OCI-LY7 (cell line): ENCODE results near the gene ZNF628. TPM values are rescaled to one million over a fixed set of nuclear protein-coding genes. Genes with fewer than 3 reads are reported as not detected.

ENCODE experiments used
- BruUV-seq: library from RNA; stranded (reverse); fragments of 400-500 nt; replicated peaks from 2 replicates; lab custom pipeline; 2021; lab: Mats Ljungman, UMichigan
- CTCF ChIA-PET: fragments of 300-600 bp; sonication (Branson Sonifier 250); formaldehyde crosslinking; loops from one replicate; lab custom pipeline; 2022; ENCODE audit warnings: antibody characterized with exemption; ENCODE audit not compliant: unreplicated experiment; lab: Charles Lee
- POLR2A ChIA-PET: fragments of 300-600 bp; sonication (Branson Sonifier 250); formaldehyde crosslinking; loops from one replicate; lab custom pipeline; 2022; ENCODE audit warnings: antibody characterized with exemption; lab: Charles Lee
- DNase-seq: peaks from one replicate; pipeline ENCODE4 v3.0.0-alpha.2; 2015; ENCODE audit warnings: low spot score
- H2AFZ ChIP-seq: fragments of 200-600 bp; sonication (generic), shearing (Covaris generic); 2 replicates; pipeline ENCODE4 v1.6.1; 2014; ENCODE audit warnings: mild to moderate bottlenecking, antibody characterized with exemption, low read length, moderate library complexity
- H3K27ac ChIP-seq: fragments of 200-600 bp; sonication (generic); 2 replicates; pipeline ENCODE4 v1.5.1; 2014; ENCODE audit warnings: mixed run types, low read depth, mild to moderate bottlenecking, moderate library complexity, low read length, inconsistent platforms; ENCODE audit not compliant: poor library complexity, severe bottlenecking
- H3K36me3 ChIP-seq: fragments of 200-600 bp; sonication (generic); 2 replicates; pipeline ENCODE4 v1.6.1; 2014; ENCODE audit warnings: mild to moderate bottlenecking, antibody characterized with exemption, low read length, moderate library complexity, mixed read lengths; ENCODE audit not compliant: insufficient read depth
- H3K4me1 ChIP-seq: fragments of 200-600 bp; sonication (generic); 2 replicates; pipeline ENCODE4 v1.5.1; 2014; ENCODE audit warnings: mild to moderate bottlenecking, low read length; ENCODE audit not compliant: insufficient read depth, poor library complexity, severe bottlenecking
- H3K4me2 ChIP-seq: fragments of 200-600 bp; sonication (generic); 2 replicates; pipeline ENCODE4 v1.6.1; 2014; ENCODE audit warnings: mild to moderate bottlenecking, low read length
- H3K4me3 ChIP-seq: fragments of 200-600 bp; sonication (generic); 2 replicates; pipeline ENCODE4 v1.5.1; 2014; ENCODE audit warnings: mild to moderate bottlenecking, low read depth, low read length; ENCODE audit not compliant: poor library complexity, severe bottlenecking
- H3K79me2 ChIP-seq: fragments of 200-600 bp; sonication (generic); 2 replicates; pipeline ENCODE4 v1.6.1; 2016; ENCODE audit warnings: low read depth, mild to moderate bottlenecking, low read length, moderate library complexity, mixed read lengths; ENCODE audit not compliant: insufficient read depth
- H3K9me2 ChIP-seq: fragments of 200-600 bp; sonication (generic); 2 replicates; pipeline ENCODE4 v1.6.1; 2016; ENCODE audit warnings: mild to moderate bottlenecking, low read length, mixed read lengths; ENCODE audit not compliant: insufficient read depth
- H3K9me3 ChIP-seq: fragments of 200-600 bp; sonication (generic); 2 replicates; pipeline ENCODE4 v1.6.1; 2014; ENCODE audit warnings: mild to moderate bottlenecking, mixed run types, low read length, mixed read lengths
- H4K20me1 ChIP-seq: fragments of 200-600 bp; sonication (generic); 2 replicates; pipeline ENCODE4 v1.6.1; 2014; ENCODE audit warnings: mild to moderate bottlenecking, antibody characterized with exemption, low read length, moderate library complexity, mixed read lengths; ENCODE audit not compliant: insufficient read depth
- CTCF ChIP-seq: fragments of 200-600 bp; sonication (generic); conservative IDR thresholded peaks from 2 replicates; pipeline ENCODE4 v1.5.1; 2014; ENCODE audit warnings: mild to moderate bottlenecking, antibody characterized with exemption, low read length, moderate library complexity, mixed read lengths
- EZH2phosphoT487 ChIP-seq: fragments of 200-600 bp; sonication (generic); IDR thresholded peaks from 2 replicates; pipeline ENCODE4 v1.6.1; 2018; ENCODE audit warnings: low read depth, borderline replicate concordance, mild to moderate bottlenecking, mixed run types, antibody characterized with exemption, low read length, moderate library complexity, mixed read lengths
- intact Hi-C: fragments of 100-400 bp; cut with micrococcal nuclease; formaldehyde crosslinking; loops from one replicate; pipeline ENCODE4 v1.10.0; 2022; ENCODE audit not compliant: unreplicated experiment
- total RNA-seq, 2 experiments: library from RNA; depleted of rRNA in 1 of 2; stranded (reverse); fragments of >200 nt in 1 of 2; shearing (Covaris generic) in 1 of 2; gene quantifications; 2 replicates each; pipeline ENCODE4 v1.2.3, GENCODE V29; 2014 to 2022

Gene ZNF628
- total RNA-seq, 2 experiments from 2014 or later = 5.2 to 10.6 TPM

- Histone ChIP-seq H3K27ac (no peak overlapping the region), H3K36me3 (no peaks in the 10 kb centered on the region), H4K20me1 (no peaks in the 10 kb centered on the region), H3K4me1 (peaks cover 8% of the 10 kb centered on the region), H3K4me3 (no peak overlapping the region), H3K9me3 (no peaks in the 10 kb centered on the region), H3K79me2 (no peaks in the 10 kb centered on the region), H3K4me2 (no peak overlapping the region), H2AFZ (no peak overlapping the region), H3K9me2 (no peaks in the 10 kb centered on the region)
- TF ChIP-seq EZH2phosphoT487 = no peak
- TF ChIP-seq CTCF = no peak
- BruUV-seq = no TSS peak
- no peak for DNase-seq
- CTCF ChIA-PET = interaction anchor here (1.9 kb wide), 1 partner anchor 38 kb away, joined by 10 read pairs; no protein-coding TSS in a partner anchor
- POLR2A ChIA-PET = interaction anchor here (1.4 kb wide), 1 partner anchor 166 kb away, joined by 3 read pairs; no protein-coding TSS in a partner anchor
- intact Hi-C loops = loop anchor here (1.0 kb wide), 1 partner anchor 37 kb away; no protein-coding TSS in a partner anchor
Measured at GRCh38 chr19:55504981-55505380, 28.6 kb downstream of the ZNF628 start.

GRCh38 chr19:55508120-55508519 lies 31.7 kb downstream of the ZNF628 start:
- no peak for TF ChIP-seq CTCF
- TF ChIP-seq EZH2phosphoT487 = no peak
- ChIA-PET POLR2A (no interaction called here), CTCF (no interaction called here)
- BruUV-seq = no TSS peak
- Histone ChIP-seq H3K9me3 (no peaks in the 10 kb centered on the region), H3K4me2 (no peak overlapping the region), H3K79me2 (no peaks in the 10 kb centered on the region), H2AFZ (no peak overlapping the region), H3K27ac (no peak overlapping the region), H3K4me1 (peaks cover 6% of the 10 kb centered on the region), H3K36me3 (no peaks in the 10 kb centered on the region), H3K9me2 (no peaks in the 10 kb centered on the region), H4K20me1 (no peaks in the 10 kb centered on the region), H3K4me3 (no peak overlapping the region)
- DNase-seq = no peak
- intact Hi-C loops = no loop called here

- no peaks in the 10 kb centered on the region for H3K9me3 ChIP-seq
- peaks cover 8% of the 10 kb centered on the region for H3K4me1 ChIP-seq
- H3K4me3 ChIP-seq = peak overlapping the region; percentile 58
- ChIA-PET POLR2A (no interaction called here), CTCF (interaction anchor here (0.6 kb wide), 1 partner anchor 107 kb away, joined by 4 read pairs; the partner anchor contains the start of gene ZNF784)
- H2AFZ ChIP-seq = peak overlapping the region; percentile 52; the same call in 1 of the 2 replicates
- BruUV-seq = no TSS peak
- TF ChIP-seq EZH2phosphoT487 (no peak), CTCF (peak; percentile 82)
- intact Hi-C loops = loop anchor here (1.0 kb wide), 2 partner anchors 89 to 114 kb away; no protein-coding TSS in a partner anchor
- peak overlapping the region; percentile 84 for H3K4me2 ChIP-seq
- H3K27ac ChIP-seq = no peak overlapping the region
- peak; percentile 93 for DNase-seq
- H3K79me2 ChIP-seq = no peaks in the 10 kb centered on the region
- H3K36me3 ChIP-seq = no peaks in the 10 kb centered on the region
- no peaks in the 10 kb centered on the region for H3K9me2 ChIP-seq
- no peaks in the 10 kb centered on the region for H4K20me1 ChIP-seq
Measured at GRCh38 chr19:55516878-55517620, 40.6 kb downstream of the ZNF628 start.
